Globus pallidus (tissue), 1 donor: ENCODE data around the gene HMCN2.

Experiments
- DNase-seq: peaks from one replicate; pipeline ENCODE4 v3.0.0-alpha.2; 2015; ENCODE audit warnings: low spot score

The HMCN2 gene

DNA sequence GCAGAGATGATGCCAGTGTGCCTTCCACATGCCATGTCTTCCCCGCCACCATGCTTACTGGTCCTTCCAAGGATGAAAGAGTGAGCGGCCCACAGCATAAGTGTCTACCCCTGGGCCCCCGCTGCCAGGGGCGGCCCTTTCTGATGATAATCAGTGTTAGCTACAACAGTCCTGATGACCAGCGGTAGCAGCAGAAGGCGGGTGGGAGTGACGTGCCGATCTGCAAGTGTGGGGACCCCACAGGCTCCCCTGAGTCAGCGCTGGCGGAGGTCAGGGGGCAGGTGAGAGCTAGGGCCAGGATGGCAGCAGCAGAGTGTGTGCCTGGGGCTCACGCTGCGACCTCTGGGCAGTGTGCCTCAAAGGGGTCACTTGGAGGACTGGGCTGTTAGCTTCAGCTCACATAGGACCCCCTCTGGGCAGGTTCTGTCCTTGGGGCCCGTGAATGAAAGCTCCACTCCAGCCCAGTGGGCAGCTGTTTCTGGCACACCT lies 80.4 kb downstream of the HMCN2 start:
- no peak for DNase-seq

- DNase-seq = no peak
These were observed 80.9 kb downstream of the HMCN2 start for GRCh38 chr9:130346431-130346830.

DNA sequence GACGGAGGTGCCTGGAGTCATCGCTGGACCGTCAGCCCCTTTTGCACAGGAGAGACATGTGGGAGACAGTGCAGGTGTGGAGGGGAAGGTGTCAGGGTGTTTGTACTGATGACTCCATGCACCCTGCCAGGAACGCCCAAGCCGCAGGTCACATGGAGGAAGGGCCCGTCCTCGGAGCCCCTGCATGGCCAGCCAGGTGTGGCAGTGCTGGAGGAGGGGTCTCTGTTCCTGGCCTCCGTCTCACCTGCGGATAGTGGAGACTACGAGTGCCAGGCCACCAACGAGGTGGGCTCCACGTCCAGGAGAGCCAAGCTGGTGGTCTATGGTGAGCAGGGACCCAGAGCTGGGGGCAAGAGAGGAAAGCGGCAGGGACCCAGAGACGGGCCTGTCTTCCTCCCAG lies 81.5 kb downstream of the HMCN2 start:
- no peak for DNase-seq

DNA sequence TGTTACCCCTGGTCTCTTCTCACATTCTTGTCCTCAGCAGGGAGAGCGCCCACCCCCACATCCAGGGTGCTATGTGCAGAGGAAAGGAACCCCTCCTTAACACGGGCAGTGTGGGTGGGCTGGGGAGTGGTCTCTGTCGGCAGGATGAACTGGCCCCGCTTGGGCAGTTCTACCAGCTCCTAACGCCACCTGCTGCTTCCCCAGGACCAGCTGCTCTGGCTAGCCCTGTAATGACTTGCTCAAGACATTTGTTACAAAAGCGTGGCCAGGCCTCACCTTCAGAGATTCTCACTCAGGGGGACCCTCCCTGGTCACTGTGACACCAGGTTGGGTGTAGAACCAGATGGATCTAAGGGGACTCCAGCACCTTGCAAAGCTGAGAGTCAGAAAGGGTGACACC lies 82.4 kb downstream of the HMCN2 start:
- no peak for DNase-seq

- DNase-seq = no peak
These were observed 82.8 kb downstream of the HMCN2 start for GRCh38 chr9:130348341-130348740.

DNA sequence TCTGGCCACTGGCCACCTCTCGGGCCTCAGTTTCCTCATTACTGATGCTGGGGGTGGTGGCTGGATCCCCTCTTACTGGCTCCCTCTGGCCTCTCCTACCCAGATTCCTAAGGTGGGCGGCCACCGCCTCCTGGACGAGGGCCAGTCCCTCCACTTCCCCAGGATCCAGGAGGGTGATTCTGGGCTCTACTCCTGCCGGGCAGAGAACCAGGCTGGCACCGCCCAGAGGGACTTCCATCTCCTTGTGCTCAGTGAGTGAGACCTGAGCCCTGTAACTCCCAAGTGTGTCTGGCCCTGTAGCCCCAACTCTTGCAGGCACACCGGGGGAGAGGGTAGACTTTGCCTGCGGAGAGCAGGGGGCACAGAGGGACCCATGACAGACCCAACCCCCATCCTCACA lies 83.3 kb downstream of the HMCN2 start:
- DNase-seq = no peak

GRCh38 chr9:130349398-130349797 lies 83.8 kb downstream of the HMCN2 start:
- no peak for DNase-seq

GRCh38 chr9:130351343-130351742 lies 85.8 kb downstream of the HMCN2 start:
- DNase-seq = no peak

DNA sequence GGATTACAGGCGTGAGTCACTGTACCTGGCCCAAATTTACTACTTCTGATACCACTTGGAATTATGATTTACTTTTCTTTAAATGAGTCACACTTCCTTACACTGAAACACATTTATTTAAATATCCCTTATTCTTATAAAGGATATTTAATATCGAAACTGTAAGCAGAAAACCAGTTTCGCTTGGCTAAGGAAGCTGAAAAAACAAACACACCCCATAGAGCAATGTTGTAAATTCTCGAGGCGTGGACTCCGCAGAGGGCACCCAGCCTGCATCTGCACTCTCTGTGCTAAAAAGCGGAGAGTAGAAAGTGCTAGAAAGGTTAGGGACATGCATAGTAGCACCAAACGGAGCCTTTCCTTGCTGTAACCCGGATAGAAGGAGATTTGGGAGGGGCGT lies 86.5 kb downstream of the HMCN2 start:
- DNase-seq = no peak

GRCh38 chr9:130352586-130353285 lies 87.2 kb downstream of the HMCN2 start:
- DNase-seq = no peak

DNA sequence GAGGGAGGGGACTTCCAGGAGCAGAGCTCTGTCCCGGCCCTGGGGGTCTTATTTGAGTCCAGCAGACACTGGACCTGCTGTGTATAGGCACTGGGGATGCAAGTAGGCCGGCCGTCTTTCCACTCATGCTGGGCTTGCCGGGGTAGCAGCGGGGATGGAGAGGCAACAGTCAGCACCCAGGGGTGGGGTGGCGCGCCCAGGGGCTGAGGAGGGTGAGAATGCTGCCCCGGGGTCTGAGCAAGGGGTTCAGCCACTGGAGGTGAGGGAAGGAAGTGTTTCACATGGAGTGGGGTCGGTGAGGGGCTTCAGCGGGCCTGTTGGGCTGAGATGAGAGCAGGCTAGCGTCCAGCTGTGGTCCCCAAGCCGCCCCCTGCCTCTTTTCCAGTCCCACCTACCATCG lies 88.8 kb downstream of the HMCN2 start:
- DNase-seq = no peak

DNA sequence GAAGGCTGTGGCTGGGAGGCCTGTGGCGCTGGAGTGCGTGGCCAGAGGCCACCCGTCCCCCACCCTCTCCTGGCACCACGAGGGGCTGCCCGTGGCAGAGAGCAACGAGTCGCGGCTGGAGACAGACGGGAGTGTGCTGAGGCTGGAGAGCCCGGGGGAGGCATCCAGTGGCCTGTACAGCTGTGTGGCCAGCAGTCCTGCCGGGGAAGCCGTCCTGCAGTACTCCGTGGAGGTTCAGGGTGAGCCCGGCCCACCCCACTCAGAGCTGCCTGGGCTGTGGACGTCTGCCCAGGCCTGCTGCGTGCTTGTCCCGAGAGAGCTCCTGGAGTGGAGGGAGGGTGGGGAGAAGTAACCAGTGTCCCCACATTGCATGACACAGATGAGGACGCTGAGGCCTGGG lies 89.2 kb downstream of the HMCN2 start:
- DNase-seq = no peak

DNA sequence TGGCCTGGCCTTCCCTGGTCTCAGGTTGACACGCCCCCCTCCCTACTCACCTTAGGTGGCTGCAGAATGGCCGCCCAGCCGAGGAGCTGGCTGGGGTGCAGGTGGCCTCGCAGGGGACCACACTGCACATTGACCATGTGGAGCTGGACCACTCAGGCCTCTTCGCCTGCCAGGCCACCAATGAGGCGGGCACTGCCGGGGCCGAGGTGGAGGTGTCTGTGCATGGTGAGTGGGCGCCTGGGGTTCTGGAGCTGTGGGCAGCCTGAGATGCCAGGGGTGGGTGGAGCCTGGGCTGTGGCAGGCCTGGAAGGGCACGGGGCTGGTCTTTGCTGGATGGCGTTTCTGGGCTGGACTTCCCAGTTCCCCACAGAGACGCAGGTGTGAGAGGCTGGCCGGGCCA lies 90.5 kb downstream of the HMCN2 start:
- no peak for DNase-seq

DNA sequence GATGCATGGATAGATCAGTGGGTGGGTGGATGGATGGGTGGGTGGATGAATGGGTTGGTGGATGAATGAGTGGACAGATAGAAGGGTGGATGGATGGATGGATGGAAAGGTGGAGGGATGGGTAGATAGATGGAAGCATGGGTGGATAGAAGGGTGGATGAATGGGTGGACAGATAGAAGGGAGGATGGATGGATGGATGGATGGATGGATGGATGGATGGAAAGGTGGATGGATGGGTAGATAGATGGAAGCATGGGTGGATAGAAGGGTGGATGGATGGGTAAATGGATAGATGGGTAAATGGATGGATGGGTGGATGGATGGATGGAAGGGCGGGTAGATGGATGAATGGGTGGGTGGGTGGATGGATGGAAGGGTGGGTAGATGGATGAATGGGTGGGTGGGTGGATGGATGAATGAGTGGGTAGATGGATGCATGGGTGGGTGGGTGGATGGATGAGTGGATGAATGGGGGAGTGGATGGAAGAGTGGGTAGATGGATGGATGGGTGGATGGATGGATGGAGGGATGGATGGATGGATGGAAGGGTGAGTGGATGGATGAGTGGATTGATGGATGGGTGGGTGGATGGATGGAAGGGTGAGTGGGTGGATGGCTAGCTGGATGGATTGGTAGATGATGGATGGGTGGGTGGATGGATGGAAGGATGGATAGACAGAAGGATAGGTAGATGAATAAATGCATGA lies 91.5 kb downstream of the HMCN2 start:
- no peak for DNase-seq

- no peak for DNase-seq
These were observed 93.4 kb downstream of the HMCN2 start for GRCh38 chr9:130358928-130359327.

DNA sequence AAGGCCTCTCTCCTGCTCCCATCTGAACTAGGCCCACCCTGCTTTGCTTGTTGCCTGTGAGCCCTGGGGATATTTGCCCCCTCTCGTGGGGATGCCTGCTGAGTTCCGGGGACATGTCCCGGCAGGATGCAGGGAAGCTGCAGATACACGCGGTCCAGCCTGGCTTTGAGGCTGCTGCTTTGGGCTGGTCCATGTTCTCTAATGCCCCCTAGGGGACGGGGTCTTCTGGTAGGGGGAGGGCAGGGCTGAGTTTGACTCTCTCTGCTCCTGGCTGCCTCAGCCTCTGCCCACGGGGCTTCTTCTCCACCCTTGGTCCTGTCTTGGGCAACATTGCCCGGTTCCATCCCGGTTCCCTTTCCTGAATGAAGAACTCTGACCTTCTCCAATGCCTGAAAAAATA lies 94.3 kb downstream of the HMCN2 start:
- DNase-seq = no peak

- DNase-seq = no peak
These were observed 95.1 kb downstream of the HMCN2 start for GRCh38 chr9:130360672-130361071.

DNA sequence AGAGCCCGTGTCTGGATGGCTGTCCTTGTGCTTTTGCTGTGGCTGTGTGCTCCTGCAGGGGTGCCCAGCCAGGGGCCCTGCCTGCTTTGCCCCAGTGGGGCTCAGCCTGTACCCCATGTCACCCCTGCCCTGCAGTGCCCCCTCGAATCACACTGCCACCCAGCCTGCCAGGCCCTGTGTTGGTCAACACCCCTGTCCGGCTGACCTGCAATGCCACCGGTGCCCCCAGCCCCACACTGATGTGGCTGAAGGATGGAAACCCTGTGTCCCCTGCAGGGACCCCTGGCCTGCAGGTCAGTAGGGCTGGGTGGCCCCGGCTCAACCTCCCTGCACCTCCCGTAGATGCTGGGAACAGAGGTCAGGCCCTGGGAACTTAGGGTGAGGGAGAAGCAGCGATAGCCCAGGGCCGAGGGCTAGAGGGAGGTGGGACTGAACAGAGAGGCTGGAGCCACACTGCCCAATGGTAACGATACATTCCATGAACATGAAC lies 96.4 kb downstream of the HMCN2 start:
- no peak for DNase-seq

DNA sequence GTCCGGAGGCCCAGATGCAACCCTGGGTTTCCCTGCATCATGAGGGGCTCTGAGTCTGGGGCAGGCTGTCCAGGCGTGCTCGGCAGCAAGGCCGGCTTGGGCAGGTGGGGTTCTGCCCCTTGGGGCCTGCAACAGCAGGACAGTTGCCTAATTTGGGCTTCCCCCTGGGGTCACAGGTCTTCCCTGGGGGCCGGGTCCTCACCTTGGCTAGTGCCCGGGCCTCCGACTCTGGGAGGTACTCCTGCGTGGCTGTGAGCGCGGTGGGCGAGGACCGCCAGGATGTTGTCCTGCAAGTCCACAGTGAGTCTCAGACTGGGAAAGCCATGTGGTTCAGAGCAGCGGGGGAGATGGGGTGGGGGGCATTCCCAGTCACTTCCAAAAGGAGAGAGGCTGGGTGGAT lies 97.1 kb downstream of the HMCN2 start:
- DNase-seq = no peak

DNA sequence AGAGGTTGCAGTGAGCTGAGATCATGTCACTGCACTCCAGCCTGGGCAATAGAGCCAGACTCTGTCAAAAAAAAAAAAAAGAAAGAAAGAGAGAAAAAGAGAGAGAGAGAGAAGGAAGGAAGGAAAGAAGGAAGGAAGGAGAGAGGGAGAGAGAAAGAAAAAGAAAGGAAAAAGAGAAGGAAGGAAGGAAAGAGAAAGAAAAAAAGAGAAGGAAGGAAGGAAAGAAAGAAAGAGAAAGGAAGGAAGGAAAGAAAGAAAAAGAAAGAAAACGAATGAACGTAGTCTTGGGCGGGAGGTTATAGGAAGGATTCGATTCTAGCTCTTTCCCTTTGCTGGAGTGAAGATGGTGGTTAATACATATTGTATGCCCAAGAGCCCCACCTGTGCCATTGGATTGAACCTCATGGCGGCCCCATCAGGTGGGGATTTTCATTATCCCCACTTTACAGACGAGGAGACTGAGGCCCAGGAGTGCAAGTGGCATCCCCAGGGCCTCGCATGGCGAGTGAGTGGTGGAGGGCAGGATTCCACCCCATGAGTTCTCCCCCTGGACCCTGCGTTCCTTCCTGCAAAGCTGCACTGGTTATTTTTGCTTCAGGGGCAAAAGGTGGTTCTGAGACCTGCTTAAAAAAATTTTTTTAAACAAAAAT lies 98.3 kb downstream of the HMCN2 start:
- DNase-seq = no peak

DNA sequence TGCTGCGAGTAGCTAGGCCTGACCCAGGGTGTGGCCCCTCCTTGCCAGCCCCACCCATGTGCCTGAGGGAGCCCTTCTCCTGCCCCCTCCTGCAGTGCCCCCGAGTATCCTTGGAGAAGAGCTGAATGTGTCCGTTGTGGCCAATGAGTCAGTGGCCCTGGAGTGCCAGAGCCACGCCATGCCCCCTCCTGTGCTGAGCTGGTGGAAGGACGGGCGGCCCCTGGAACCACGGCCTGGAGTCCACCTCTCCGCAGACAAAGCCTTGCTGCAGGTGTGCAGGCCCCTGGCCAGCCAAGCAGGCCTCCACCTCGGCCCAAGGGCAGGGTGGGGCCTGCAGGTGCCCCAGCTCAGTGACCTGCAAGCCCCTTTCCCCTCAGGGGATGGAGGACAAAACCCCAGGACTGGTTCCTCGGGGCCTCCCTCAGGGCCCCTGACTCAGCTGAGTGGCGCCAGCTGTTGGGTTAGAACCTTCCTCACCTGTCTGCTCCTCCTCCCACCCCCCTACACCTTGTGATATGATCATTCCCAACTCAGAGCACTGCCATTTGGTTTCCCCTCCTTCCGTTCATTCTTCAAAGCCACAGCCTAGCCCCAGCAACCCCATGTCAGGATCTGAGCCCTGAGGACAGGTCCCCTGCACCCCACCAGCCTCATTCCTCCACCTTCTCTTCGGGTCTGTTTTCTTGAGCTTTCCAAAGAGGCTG lies 99.2 kb downstream of the HMCN2 start:
- no peak for DNase-seq

- no peak for DNase-seq
These were observed 99.8 kb downstream of the HMCN2 start for GRCh38 chr9:130365323-130365721.
